Psoas muscle (tissue), 8 donors: ENCODE measurements around the gene POMT1. TPM values are rescaled to one million over a fixed set of nuclear protein-coding genes. Genes with fewer than 3 reads are reported as not detected.

Experiments used
- ATAC-seq, 4 donors: fragments of 200-7000 bp; cut with Tn5 transposase; one replicate each; pipeline ENCODE4 v1.9.1; 2020; ENCODE audit warnings: moderate library complexity in 3 of 4, mild to moderate bottlenecking in 2 of 4
- DNase-seq, 2 donors: peaks; one replicate each; pipeline ENCODE4 v3.0.0-alpha.2; 2020
- H3K27ac ChIP-seq: fragments of 200-600 bp; one replicate; pipeline ENCODE4 v1.8.0; 2022
- H3K27me3 ChIP-seq, 3 donors: fragments of 200-600 bp in 1 of 3; one replicate each; pipeline versions ENCODE4 v1.6.1 to v1.8.0; 2013 to 2022; ENCODE audit warnings: low read length in 2 of 3, mild to moderate bottlenecking in 2 of 3, moderate library complexity in 1 of 3; ENCODE audit not compliant: insufficient read depth in 3 of 3
- H3K36me3 ChIP-seq, 2 donors: fragments of 200-600 bp in 1 of 2; one replicate each; pipeline versions ENCODE4 v1.6.1 to v1.8.0; 2013 to 2022; ENCODE audit warnings: low read depth in 1 of 2, mild to moderate bottlenecking in 1 of 2, moderate library complexity in 1 of 2; ENCODE audit not compliant: insufficient read depth in 1 of 2
- H3K4me1 ChIP-seq: fragments of 200-600 bp; one replicate; pipeline ENCODE4 v1.8.0; 2022
- H3K4me3 ChIP-seq: fragments of 200-600 bp; one replicate; pipeline ENCODE4 v1.8.0; 2022; ENCODE audit warnings: mild to moderate bottlenecking
- H3K9me3 ChIP-seq: fragments of 200-600 bp; one replicate; pipeline ENCODE4 v1.8.0; 2022
- CTCF ChIP-seq: fragments of 200-600 bp; IDR thresholded peaks from one replicate; pipeline ENCODE4 v1.8.0; 2022; ENCODE audit warnings: antibody characterized with exemption
- WGBS, 3 donors: extraction: QIAGEN DNeasy Blood & Tissue Kit; methylation state at CpG; one replicate each; pipeline versions ENCODE4 v1.1.6 to v1.1.7; 2013; 5-methylcytosine and 5-hydroxymethylcytosine counted together
- intact Hi-C, 2 donors: fragments of 100-400 bp; cut with DNase I; formaldehyde crosslinking; loops; one replicate each; pipeline versions ENCODE4 v1.11.0 to v1.14.2; 2022
- polyA plus RNA-seq, 3 donors: library from polyadenylated mRNA; stranded (reverse); fragments of 200-250 nt; gene quantifications; one replicate each; pipeline ENCODE4 v1.2.3, GENCODE V29; 2013
- total RNA-seq, 4 donors: library from RNA; stranded (reverse); fragmentation: NEBNext Ultra II Directional in 2 of 4; extraction: Animal tissue kit (Norgen Biotek cat#: 25700) in 2 of 4; gene quantifications; one replicate each; pipeline versions ENCODE4 v1.2.1 to v1.2.4, GENCODE V29; 2021 to 2023
- donor health status: healthy with polysubstance abuse.
- donor health status: DM: no; HTN: no; CAD: no; lungs with moderate emphysema.
- donor health status: Bipolar disorder and iron deficiency.
- donor health status: healthy.
- donor health status: DM: yes; HTN: yes; CAD: no.
- donor health status: DM: no; HTN: no; CAD: no.
- donor health status: DM: no; HTN: no; CAD: no.
- donor health status: DM: yes; HTN: yes; CAD: no.

Gene POMT1
- total and polyA plus RNA-seq, 7 donors: 10.9 to 30.8 (median 15.6) TPM

GRCh38 chr9:131500377-131500776 is 2.3 kb upstream of the POMT1 start:
- no peak for TF ChIP-seq CTCF
- Histone ChIP-seq H3K36me3 (peaks cover 0 to 56% of the 10 kb centered on the region in 2 donors), H3K4me1 (peaks cover 20% of the 10 kb centered on the region), H3K27me3 (no peaks in the 10 kb centered on the region), H3K9me3 (no peaks in the 10 kb centered on the region), H3K4me3 (no peak overlapping the region), H3K27ac (no peak overlapping the region)
- no peak for DNase-seq
- 66 to 74% (median 67%) methylated on average over 12 of the region's 12 CpGs for WGBS, 3 donors
- intact Hi-C loops: no loop called here
- ATAC-seq: no peak

GRCh38 chr9:131500939-131501541 is 1.7 kb upstream of the POMT1 start:
- peaks cover 20% of the 10 kb centered on the region for H3K4me1 ChIP-seq
- no peak overlapping the region for H3K4me3 ChIP-seq
- H3K27me3 ChIP-seq: no peaks in the 10 kb centered on the region
- no peaks in the 10 kb centered on the region for H3K9me3 ChIP-seq
- intact Hi-C loops: no loop called here
- ATAC-seq (peak; percentile 29 to 42 (median 36)), DNase-seq (no peak)
- no peak for TF ChIP-seq CTCF
- 45 to 57% (median 51%) methylated on average over 5 of the region's 5 CpGs for WGBS, 3 donors
- peaks cover 0 to 52% of the 10 kb centered on the region in 2 donors for H3K36me3 ChIP-seq
- peak overlapping the region; percentile 30 for H3K27ac ChIP-seq

DNA sequence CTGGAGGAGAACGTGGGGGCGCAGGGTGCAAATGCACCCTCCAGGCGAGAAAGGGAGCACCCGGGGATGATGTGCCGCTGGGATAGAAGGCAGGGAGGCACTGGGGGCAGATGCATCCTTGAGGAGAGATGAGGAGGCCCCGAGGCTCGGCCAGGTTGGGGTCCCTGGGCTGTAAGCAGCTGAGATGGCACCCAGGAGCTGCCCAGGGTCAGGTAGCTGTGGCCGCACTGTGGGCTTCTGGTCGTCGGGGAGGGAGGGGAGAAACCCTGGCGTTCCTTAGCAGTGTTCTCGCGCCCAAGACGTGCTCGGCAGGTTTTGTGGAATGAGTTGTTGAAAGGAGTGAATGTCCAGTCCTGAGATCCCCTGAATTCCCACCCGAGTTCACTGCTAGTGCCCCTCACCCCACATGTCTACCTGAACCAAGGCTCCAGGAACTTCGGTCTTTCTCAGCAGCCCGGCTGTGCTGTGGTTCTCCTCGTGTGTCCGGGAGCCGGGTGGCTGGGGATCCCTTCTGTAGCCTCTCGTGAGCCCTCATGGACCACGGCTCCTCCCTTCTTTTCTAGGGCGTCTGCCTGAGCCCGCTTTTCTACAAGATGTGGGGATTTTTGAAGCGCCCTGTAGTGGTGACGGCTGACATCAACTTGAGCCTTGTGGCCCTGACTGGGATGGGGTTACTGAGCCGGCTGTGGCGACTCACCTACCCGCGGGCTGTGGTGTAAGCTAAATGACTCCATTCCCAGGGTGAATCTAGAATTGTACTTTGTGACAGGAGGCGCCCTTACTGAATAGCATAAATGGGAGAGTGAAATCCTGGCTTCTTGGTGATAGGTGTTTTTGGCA is 1.1 kb downstream of the POMT1 start:
- Histone ChIP-seq H3K4me1 (peaks cover 20% of the 10 kb centered on the region), H3K9me3 (no peaks in the 10 kb centered on the region), H3K27me3 (no peaks in the 10 kb centered on the region), H3K36me3 (peaks cover 0 to 43% of the 10 kb centered on the region in 2 donors), H3K4me3 (peak overlapping the region; percentile 99), H3K27ac (no peak overlapping the region)
- peak in 1 of 4 donors; percentile 20 for ATAC-seq
- TF ChIP-seq CTCF: no peak
- WGBS, 3 donors: 29 to 38% (median 30%) methylated on average over 31 to 32 of the region's 32 CpGs
- DNase-seq: no peak
- intact Hi-C loops: no loop called here

DNA sequence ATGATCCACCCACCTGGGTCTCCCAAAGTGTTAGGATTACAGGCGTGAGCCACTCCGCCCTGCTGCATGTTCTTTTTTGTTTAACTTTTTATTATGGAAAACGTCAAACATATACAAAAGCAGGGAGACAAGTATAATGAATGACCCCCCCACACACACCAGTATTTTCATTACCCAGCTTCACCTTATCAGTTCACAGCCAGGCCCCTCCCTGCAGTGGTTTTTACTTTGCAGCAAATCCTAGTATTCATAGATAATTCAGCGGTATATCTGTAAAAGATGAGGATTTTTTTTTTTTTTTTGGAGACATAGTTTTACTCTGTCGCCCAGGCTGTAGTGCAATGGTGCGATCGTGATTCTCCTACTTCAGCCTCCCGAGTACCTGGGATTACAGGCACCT is 2.3 kb downstream of the POMT1 start:
- H3K4me1 ChIP-seq: peaks cover 20% of the 10 kb centered on the region
- intact Hi-C loops: no loop called here

More for the DNA sequence above, 2.3 kb downstream of the POMT1 start:
- no peak for ATAC-seq
- 88 to 97% (median 90%) methylated on average over 8 of the region's 8 CpGs for WGBS, 3 donors
- DNase-seq: no peak
- Histone ChIP-seq H3K4me3 (no peak overlapping the region), H3K36me3 (peaks cover 0 to 43% of the 10 kb centered on the region in 2 donors), H3K27ac (no peak overlapping the region), H3K27me3 (no peaks in the 10 kb centered on the region), H3K9me3 (no peaks in the 10 kb centered on the region)
- TF ChIP-seq CTCF: no peak
